KBM-7 (cell line): ENCODE measurements around the gene INO80D.
"Not testable (repeated sequence)": the region's sequence is repeated elsewhere in the genome, so short reads cannot be mapped to it uniquely, and the experiment has no call there.

Experiments
- DNase-seq: peaks from one replicate; pipeline ENCODE4 v3.0.0-alpha.2; 2015
- in situ Hi-C: fragments of 300-500 bp; cut with MboI; formaldehyde crosslinking; loops from 2 replicates; pipeline ENCODE4 v1.14.3; 2020; ENCODE audit warnings: low sequenced_read_pairs, low pct_unique_long_range_greater_than_20kb, mixed read lengths

Gene INO80D

GRCh38 chr2:205989271-205990071 is 96.5 kb downstream of the INO80D start:
- in situ Hi-C loops: no loop called here
- no peak for DNase-seq

GRCh38 chr2:205988681-205989080 is 97.3 kb downstream of the INO80D start:
- not testable (repeated sequence) for DNase-seq

GRCh38 chr2:205988274-205988673 is 97.7 kb downstream of the INO80D start:
- in situ Hi-C loops: no loop called here
- DNase-seq: no peak

More at GRCh38 chr2:205988681-205989080, 97.3 kb downstream of the INO80D start:
- in situ Hi-C loops: not testable (repeated sequence)

- in situ Hi-C loops, DNase-seq: not testable (repeated sequence)
These were observed 99.6 kb downstream of the INO80D start for GRCh38 chr2:205986334-205986733.

GRCh38 chr2:205984381-205984780 is 101.6 kb downstream of the INO80D start:
- in situ Hi-C loops: no loop called here
- no peak for DNase-seq

GRCh38 chr2:205982776-205983327 is 103.1 kb downstream of the INO80D start:
- DNase-seq: no peak
- in situ Hi-C loops: no loop called here

- DNase-seq, in situ Hi-C loops: not testable (repeated sequence)
These were observed 107.2 kb downstream of the INO80D start for GRCh38 chr2:205978728-205979127.

- DNase-seq, in situ Hi-C loops: not testable (repeated sequence)
These were observed 108.3 kb downstream of the INO80D start for GRCh38 chr2:205977699-205978098.

- in situ Hi-C loops: not testable (repeated sequence)
These were observed 108.9 kb downstream of the INO80D start for GRCh38 chr2:205976934-205977659.

GRCh38 chr2:205976120-205976814 is 109.7 kb downstream of the INO80D start:
- DNase-seq: no peak
- in situ Hi-C loops: no loop called here

More at GRCh38 chr2:205976934-205977659, 108.9 kb downstream of the INO80D start:
- DNase-seq: not testable (repeated sequence)

GRCh38 chr2:205975082-205975949 is 110.7 kb downstream of the INO80D start:
- no peak for DNase-seq
- in situ Hi-C loops: no loop called here

- in situ Hi-C loops: no loop called here
- no peak for DNase-seq
These were observed 113.9 kb downstream of the INO80D start for GRCh38 chr2:205972113-205972512.

GRCh38 chr2:205970348-205970747 is 115.6 kb downstream of the INO80D start:
- DNase-seq: no peak
- in situ Hi-C loops: no loop called here

- no peak for DNase-seq
- in situ Hi-C loops: no loop called here
These were observed 116.4 kb downstream of the INO80D start for GRCh38 chr2:205969584-205969983.

- DNase-seq: no peak
- in situ Hi-C loops: no loop called here
These were observed 118.4 kb downstream of the INO80D start for GRCh38 chr2:205967391-205968075.

- DNase-seq: no peak
- in situ Hi-C loops: no loop called here
These were observed 120.3 kb downstream of the INO80D start for GRCh38 chr2:205965707-205966106.

GRCh38 chr2:205964111-205964761 is 121.7 kb downstream of the INO80D start:
- in situ Hi-C loops: no loop called here
- no peak for DNase-seq

GRCh38 chr2:205959521-205959920 is 126.5 kb downstream of the INO80D start:
- DNase-seq: no peak
- in situ Hi-C loops: no loop called here
